Stimulated activated CD8-positive, alpha-beta memory T cell treated with anti-CD3 and anti-CD28 coated beads, Interleukin-15, amount 100 ng/mL, for 48 hours (primary cell): ENCODE data around the gene HTR3E.

Source experiments
- DNase-seq, 2 donors: peaks; one replicate each; pipeline ENCODE4 v3.0.0-alpha.2; 2020; ENCODE audit warnings: low read depth in 2 of 2

The HTR3E gene

DNA sequence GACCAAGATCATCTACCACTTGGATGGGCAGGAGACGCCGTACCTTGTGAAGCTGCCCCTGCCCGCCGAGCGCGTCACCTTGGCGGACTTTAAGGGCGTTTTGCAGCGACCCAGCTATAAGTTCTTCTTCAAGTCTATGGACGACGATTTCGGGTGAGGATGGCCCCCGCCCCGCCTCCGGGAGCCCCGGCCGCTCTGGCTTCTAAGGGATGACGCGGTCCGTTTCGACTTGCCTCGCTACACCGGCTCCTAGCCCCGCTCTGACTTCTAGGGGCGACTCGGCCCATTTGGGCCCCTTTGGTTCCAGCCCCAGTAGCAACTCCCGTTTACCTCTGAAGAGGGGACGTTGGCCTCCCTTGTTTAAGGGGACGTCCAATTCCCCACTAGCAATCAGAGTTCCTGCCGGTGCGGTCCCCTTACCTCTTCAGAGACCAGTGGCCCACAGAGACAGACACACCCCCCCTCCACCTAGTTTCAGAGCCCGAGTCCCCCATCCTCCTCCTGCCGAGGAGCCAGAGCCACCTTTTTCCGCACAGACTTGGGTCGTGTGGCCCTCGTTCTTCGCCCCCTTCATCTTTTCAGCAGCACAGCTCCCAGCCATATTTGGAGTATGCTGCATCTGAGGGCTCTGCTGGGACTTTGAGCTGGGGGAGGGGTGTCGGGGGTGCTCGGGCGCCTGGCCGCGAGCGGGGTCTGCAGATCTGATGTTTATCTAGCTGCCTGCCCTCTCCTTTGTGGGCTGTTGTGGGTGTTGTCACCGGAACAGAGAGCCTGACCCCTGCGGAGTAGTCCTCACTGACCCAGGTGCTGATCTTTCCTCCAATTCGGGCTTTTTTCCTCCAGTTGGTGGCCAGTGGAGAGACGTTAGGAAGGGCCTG is 59.0 kb downstream of the HTR3E start:
- DNase-seq: no peak

DNA sequence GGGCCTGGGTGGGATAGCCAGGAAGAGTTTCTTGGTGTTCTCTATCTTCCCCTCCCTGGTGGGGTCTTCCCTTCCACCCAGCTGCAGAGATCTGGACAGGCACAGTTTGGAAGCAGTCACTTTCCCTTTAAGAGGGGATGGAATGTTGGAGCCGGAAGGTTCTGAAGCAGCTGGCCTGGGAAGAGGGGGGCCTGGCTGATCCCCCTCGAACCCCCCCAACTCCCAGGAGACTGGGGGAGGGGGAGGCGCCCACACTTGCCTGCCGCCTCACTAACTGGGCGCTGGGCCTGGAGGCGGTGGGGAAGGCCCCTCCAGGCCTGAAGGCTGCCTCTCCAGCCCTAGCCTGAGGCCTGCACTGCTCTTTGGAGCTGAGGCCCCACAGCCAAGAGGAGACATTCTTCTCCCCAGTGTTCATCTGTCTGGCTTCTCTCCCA is 59.7 kb downstream of the HTR3E start:
- no peak for DNase-seq
